DMS53 (cell line): Measurements from ENCODE around the gene ZMIZ1.

Source experiments
- DNase-seq: peaks from one replicate; lab custom pipeline; 2025; lab: John Stamatoyannopoulos, UW

Gene ZMIZ1

DNA sequence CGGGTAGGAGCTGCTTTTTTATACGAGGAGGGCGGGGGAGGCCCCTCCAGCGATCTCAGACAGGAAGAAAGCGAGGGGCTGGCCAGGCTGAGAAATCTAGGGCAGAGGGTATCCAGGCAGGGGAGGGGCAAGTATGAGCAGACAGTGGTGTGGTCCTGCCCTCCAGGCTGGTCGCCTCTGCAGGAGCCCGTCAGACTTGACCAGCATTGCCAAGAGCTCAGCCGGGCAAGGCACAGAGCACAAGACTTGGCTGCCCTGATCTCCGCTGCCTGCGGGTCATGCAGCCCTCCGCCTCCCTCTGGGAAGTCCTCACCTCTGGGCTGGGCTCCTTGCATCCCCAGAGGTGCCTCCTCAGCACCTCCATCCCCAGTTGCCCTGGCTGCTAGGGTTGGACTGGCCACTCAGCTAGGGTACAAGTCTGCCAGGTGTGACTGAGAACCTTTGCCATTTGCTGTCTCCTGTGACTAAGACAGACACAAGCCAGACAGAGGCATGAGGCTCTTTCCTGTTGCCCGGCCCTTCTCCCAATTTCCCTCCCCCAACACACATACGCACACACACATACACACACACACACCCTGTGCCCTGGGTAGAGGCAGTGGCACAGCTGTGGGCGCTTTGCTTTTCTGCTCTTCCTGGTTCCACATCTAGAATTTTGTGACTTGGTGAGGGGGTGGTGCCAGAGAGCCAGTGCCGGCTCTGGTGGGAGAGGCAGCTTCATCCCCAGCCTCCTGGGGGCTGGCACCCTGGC, 219.4 kb downstream of the ZMIZ1 start:
- no peak for DNase-seq

- no peak for DNase-seq
These were observed 221.0 kb downstream of the ZMIZ1 start for GRCh38 chr10:79289801-79290200.

DNA sequence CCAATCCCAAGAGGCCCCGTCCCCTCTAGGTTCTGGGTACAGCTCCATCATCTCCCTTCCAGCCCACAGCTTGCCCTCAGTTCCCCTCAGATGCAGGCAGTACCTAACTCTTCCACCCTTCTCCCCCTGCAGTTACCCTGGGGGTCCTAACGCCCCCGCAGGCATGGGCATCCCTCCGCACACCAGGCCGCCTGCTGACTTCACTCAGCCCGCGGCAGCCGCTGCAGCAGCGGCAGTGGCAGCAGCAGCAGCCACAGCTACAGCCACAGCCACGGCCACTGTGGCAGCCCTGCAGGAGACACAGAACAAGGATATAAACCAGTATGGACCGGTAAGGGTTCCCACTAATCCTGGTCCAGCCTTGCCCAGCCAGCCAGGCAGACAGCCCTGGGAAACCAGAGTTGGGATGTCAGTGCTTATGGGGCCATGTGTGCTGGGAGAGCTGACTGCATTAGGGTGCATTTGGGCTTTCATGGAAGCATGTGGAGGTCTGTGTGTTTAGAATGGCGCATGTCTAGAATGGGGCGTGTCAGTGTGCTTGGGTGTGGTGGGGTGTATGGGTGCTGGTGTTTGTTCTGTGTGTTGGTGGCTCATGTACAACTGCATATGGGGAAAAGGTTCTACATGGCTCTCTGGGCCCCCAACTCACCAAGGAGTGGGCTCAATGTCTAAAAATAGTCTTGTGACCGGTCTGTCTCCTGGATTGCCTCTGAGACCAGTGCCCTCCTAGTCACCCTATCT, 223.4 kb downstream of the ZMIZ1 start:
- no peak for DNase-seq

GRCh38 chr10:79292891-79293746, 224.4 kb downstream of the ZMIZ1 start:
- DNase-seq: peak; percentile 40

DNA sequence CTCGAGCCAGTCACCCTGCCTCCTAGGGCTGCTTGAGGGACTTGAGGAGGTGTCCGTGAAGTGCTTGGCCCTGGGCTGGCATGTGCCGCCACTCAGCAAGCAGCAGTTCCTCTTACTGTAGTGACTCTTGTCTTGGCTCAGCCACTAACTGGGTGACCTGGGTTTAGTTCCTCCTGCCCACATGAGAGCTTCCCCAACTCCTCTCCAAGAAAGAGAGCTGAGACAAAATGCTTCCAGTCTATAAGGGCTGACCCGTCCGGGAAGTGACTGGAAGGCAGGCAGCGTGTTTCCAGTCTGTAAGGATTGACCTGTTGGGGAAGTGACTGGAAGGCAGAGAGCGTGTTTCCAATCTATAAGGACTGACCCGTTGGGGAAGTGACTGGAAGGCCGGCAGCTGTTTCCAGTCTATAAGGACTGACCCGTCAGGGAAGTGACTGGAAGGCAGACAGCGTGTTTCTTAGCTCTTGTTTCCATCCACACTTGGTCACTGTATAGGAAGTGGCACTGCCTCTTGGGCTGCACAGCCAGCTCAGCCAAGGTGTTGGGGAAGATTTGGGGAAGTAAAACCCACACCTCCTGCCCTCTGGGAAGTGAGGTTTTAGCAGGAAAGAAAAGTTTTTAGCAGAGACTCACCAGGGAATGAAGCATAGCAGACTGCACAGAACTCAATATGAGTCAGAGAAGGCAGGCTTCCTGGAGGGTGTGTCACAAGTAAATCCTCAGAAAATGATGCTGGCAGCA, 225.2 kb downstream of the ZMIZ1 start:
- DNase-seq: no peak

- DNase-seq: no peak
These were observed 226.8 kb downstream of the ZMIZ1 start for GRCh38 chr10:79295563-79295962.

DNA sequence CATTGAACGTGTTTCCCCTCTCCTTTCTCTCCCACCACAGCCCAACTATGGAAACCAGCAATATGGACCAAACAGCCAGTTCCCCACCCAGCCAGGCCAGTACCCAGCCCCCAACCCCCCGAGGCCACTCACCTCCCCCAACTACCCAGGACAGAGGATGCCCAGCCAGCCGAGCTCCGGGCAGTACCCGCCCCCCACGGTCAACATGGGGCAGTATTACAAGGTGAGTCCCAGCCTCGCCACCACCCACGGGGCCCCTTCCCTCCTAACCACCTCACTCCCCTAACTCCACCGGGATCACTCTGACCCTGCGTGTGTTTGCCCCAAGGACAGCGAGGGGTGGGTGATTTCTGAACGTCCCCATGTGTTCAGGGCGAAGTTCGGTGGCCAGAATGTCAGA, 227.7 kb downstream of the ZMIZ1 start:
- DNase-seq: no peak

DNA sequence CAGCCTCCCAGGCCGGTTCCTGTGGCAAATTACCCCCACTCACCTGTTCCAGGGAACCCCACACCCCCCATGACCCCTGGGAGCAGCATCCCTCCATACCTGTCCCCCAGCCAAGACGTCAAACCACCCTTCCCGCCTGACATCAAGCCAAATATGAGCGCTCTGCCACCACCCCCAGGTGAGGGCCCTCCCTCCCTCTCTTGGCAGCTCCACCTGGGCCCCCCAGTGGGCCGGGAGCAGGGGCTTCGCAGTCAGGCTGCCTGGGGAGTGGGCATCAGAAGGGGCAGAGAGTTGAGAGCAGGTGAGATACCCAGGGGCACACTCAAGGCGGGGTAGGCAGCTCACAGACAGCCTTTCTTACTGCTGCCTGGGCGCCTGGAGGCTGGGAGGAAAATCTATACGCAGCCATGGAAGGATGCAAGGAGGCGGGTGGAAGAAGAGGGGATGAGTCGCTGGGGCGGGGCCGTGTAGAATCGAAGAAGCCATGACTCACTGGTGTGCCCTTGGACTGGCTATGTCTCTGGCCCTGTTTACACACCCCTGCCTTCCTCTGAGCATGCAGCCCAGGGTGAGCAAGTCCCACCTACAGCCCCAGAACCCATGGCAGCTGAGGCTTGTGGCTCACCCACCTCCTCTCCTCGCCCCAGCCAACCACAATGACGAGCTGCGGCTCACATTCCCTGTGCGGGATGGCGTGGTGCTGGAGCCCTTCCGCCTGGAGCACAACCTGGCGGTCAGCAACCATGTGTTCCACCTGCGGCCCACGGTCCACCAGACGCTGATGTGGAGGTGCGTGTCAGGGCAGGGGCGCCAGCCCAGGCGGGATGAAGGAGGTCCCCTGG, 229.9 kb downstream of the ZMIZ1 start:
- DNase-seq: peak; percentile 74

- no peak for DNase-seq
These were observed 230.9 kb downstream of the ZMIZ1 start for GRCh38 chr10:79299397-79300241.

- no peak for DNase-seq
These were observed 231.9 kb downstream of the ZMIZ1 start for GRCh38 chr10:79300711-79301110.

DNA sequence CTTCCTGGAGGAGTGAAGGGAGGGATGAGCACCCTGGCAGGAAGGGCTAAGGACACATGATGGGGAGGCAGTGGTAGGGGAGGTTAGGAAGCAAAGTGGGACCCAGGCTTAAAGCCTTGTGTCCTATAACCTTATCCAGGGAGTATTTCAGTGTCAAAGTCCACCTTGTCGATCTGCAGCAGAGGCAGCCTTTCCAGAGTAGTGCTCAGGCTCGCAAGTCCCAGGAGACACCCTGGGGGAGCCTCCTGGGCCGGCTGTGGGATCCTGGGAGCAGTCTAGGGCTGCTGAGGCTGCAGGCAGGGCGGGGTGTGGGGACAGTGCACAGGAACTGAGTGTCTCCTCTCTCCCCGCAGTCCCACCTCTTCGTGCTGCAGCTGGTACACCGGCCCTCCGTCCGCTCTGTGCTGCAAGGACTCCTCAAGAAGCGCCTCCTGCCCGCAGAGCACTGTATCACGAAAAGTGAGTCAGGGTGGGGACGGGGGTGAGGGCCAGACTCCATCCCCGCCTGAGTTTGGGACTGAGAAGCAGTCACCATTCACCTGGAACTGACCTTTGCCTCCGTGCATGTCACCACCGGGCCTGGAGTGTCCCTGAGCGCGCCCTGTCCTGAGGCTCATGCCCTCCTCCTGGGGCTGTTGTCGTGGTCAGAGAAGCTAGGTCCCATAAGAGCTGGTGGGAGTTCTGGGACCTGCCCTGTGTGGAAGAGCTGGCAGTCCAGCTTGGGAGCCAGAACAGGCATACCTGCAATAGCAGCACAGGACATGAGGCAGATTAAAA, 233.2 kb downstream of the ZMIZ1 start:
- no peak for DNase-seq

GRCh38 chr10:79303631-79304478, 235.1 kb downstream of the ZMIZ1 start:
- DNase-seq: no peak

- no peak for DNase-seq
These were observed 235.8 kb downstream of the ZMIZ1 start for GRCh38 chr10:79304479-79305087.

- no peak for DNase-seq
These were observed 236.7 kb downstream of the ZMIZ1 start for GRCh38 chr10:79305515-79305914.

- DNase-seq: no peak
These were observed 237.2 kb downstream of the ZMIZ1 start for GRCh38 chr10:79305988-79306387.

DNA sequence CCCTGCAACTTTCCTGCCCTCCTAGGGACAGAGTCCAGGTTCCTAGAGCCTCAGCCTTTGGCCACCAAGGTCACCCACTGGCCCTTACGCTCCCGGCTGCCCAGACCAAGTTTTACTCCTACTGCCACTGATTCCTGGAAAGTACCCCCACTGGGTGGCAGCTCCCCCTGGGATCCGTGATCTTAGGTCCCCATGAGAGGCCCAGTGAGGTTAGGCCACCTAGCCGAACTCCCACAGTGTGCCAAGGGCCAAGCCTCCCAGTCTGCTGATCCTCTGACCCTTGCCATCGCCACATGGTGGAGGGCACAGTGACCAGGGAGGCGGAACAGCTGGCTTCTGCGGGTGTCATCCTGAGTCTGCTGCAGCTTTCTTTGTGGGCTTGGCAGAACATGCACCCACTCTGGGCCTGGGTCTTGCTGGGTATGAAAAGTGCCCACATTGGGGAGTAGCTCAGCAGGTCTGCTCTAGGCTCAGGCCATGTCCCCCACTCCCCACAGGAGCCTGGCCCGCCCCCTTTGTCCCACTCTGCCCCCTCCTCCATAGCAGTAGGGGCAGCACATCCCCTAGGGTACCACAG, 238.0 kb downstream of the ZMIZ1 start:
- DNase-seq: no peak

GRCh38 chr10:79308016-79308415, 239.2 kb downstream of the ZMIZ1 start:
- DNase-seq: no peak
